HG02970 (cell line): Measurements from ENCODE around the gene TTYH3.
"Not testable (repeated sequence)": the region's sequence is repeated elsewhere in the genome, so short reads cannot be mapped to it uniquely, and the experiment has no call there.

Experiments used
- ATAC-seq: cut with Tn5 transposase; IDR thresholded peaks from one replicate; pipeline ENCODE4 v1.9.1; 2021; ENCODE audit warnings: mild to moderate bottlenecking, moderate library complexity, moderate number of reproducible peaks; ENCODE audit not compliant: unreplicated experiment, low FRiP score

The TTYH3 gene

GRCh38 chr7:2601907-2602306 lies 29.9 kb upstream of the TTYH3 start:
- ATAC-seq = no peak

GRCh38 chr7:2602406-2603043 lies 29.3 kb upstream of the TTYH3 start:
- no peak for ATAC-seq

GRCh38 chr7:2603044-2603965 lies 28.5 kb upstream of the TTYH3 start:
- ATAC-seq = no peak

GRCh38 chr7:2604608-2605174 lies 27.1 kb upstream of the TTYH3 start:
- no peak for ATAC-seq

- no peak for ATAC-seq
These were observed 25.9 kb upstream of the TTYH3 start for GRCh38 chr7:2605608-2606538.

- no peak for ATAC-seq
These were observed 25.2 kb upstream of the TTYH3 start for GRCh38 chr7:2606539-2606936.

- ATAC-seq = no peak
These were observed 24.5 kb upstream of the TTYH3 start for GRCh38 chr7:2607122-2607922.

GRCh38 chr7:2607923-2608904 lies 23.6 kb upstream of the TTYH3 start:
- no peak for ATAC-seq

- no peak for ATAC-seq
These were observed 22.8 kb upstream of the TTYH3 start for GRCh38 chr7:2608921-2609411.

- ATAC-seq = not testable (repeated sequence)
These were observed 22.1 kb upstream of the TTYH3 start for GRCh38 chr7:2609646-2610045.

- ATAC-seq = no peak
These were observed 21.3 kb upstream of the TTYH3 start for GRCh38 chr7:2610466-2610865.

- no peak for ATAC-seq
These were observed 20.9 kb upstream of the TTYH3 start for GRCh38 chr7:2610898-2611297.

GRCh38 chr7:2611401-2611800 lies 20.4 kb upstream of the TTYH3 start:
- ATAC-seq = no peak

- ATAC-seq = no peak
These were observed 19.9 kb upstream of the TTYH3 start for GRCh38 chr7:2611922-2612321.

GRCh38 chr7:2612445-2613097 lies 19.2 kb upstream of the TTYH3 start:
- no peak for ATAC-seq

- ATAC-seq = no peak
These were observed 18.5 kb upstream of the TTYH3 start for GRCh38 chr7:2613098-2613930.
